A673 (cell line): ENCODE results near the gene KIF26A. TPM values are rescaled to one million over a fixed set of nuclear protein-coding genes. Genes with fewer than 3 reads are reported as not detected.

Experiments
- BruUV-seq: library from RNA; stranded (reverse); fragments of 400-500 nt; replicated peaks from 2 replicates; lab custom pipeline; 2021; lab: Mats Ljungman, UMichigan
- CTCF ChIA-PET: fragments of 300-600 bp; sonication (Branson Sonifier 250); formaldehyde crosslinking; loops from one replicate; lab custom pipeline; 2022; ENCODE audit warnings: antibody characterized with exemption; lab: Charles Lee
- POLR2A ChIA-PET: fragments of 300-600 bp; sonication (Branson Sonifier 250); formaldehyde crosslinking; loops from one replicate; lab custom pipeline; 2022; ENCODE audit warnings: antibody characterized with exemption; ENCODE audit not compliant: low non-redundant PET; lab: Charles Lee
- DNase-seq: peaks from one replicate; pipeline ENCODE4 v3.0.0-alpha.2; 2015; ENCODE audit warnings: low spot score
- H3K27ac ChIP-seq: fragments of 200-600 bp; sonication (generic); 2 replicates; pipeline ENCODE4 v1.5.1; 2016; ENCODE audit warnings: mixed run types, low read depth, mild to moderate bottlenecking, mixed read lengths, antibody characterized with exemption, low read length; ENCODE audit not compliant: poor library complexity, severe bottlenecking
- H3K27me3 ChIP-seq: fragments of 200-600 bp; sonication (generic); replicated peaks from 2 replicates; pipeline ENCODE4 v1.6.1; 2017; ENCODE audit warnings: mixed run types, low read depth, mild to moderate bottlenecking, mixed read lengths, antibody characterized with exemption, low read length; ENCODE audit not compliant: insufficient read depth, poor library complexity
- H3K36me3 ChIP-seq: fragments of 200-600 bp; sonication (generic); 2 replicates; pipeline ENCODE4 v1.6.1; 2016; ENCODE audit warnings: mixed run types, mild to moderate bottlenecking, mixed read lengths, antibody characterized with exemption, low read length; ENCODE audit not compliant: insufficient read depth, poor library complexity, severe bottlenecking
- H3K4me1 ChIP-seq: fragments of 200-600 bp; sonication (generic); 2 replicates; pipeline ENCODE4 v1.6.1; 2017; ENCODE audit warnings: mixed run types, mild to moderate bottlenecking, mixed read lengths, antibody characterized with exemption, low read length; ENCODE audit not compliant: insufficient read depth, poor library complexity, severe bottlenecking
- H3K4me3 ChIP-seq: fragments of 200-600 bp; sonication (generic); 2 replicates; pipeline ENCODE4 v1.5.1; 2016; ENCODE audit warnings: low read depth, mixed run types, mild to moderate bottlenecking, mixed read lengths, low read length; ENCODE audit not compliant: poor library complexity, severe bottlenecking
- H3K9me3 ChIP-seq: fragments of 200-600 bp; sonication (generic); 2 replicates; pipeline ENCODE4 v1.6.1; 2016; ENCODE audit warnings: mixed run types, low read depth, mild to moderate bottlenecking, mixed read lengths, antibody characterized with exemption, low read length; ENCODE audit not compliant: poor library complexity, severe bottlenecking
- EZH2 ChIP-seq: fragments of 200-600 bp; sonication (generic); IDR thresholded peaks from 2 replicates; pipeline ENCODE4 v1.6.1; 2017; ENCODE audit warnings: borderline replicate concordance, low read depth, mild to moderate bottlenecking, mixed read lengths, antibody characterized with exemption, low read length; ENCODE audit not compliant: poor library complexity, severe bottlenecking
- intact Hi-C: fragments of 100-400 bp; cut with micrococcal nuclease; formaldehyde crosslinking; loops from one replicate; pipeline ENCODE4 v1.10.0; 2022; ENCODE audit not compliant: unreplicated experiment
- total RNA-seq: library from RNA; stranded (reverse); gene quantifications from 2 replicates; pipeline ENCODE4 v1.2.3, GENCODE V29; 2021
- TF ChIP-seq, protein P1 (sequence below): fragments of 300-800, 200-600 bp; sonication (generic); conservative IDR thresholded peaks from 2 replicates; pipeline ENCODE4 v1.5.1; 2017; ENCODE audit warnings: low read depth, mild to moderate bottlenecking, antibody characterized with exemption, low read length, moderate library complexity, mixed read lengths

The KIF26A gene
- total RNA-seq, 1 experiment from 2014 or later: 11.5 TPM

DNA sequence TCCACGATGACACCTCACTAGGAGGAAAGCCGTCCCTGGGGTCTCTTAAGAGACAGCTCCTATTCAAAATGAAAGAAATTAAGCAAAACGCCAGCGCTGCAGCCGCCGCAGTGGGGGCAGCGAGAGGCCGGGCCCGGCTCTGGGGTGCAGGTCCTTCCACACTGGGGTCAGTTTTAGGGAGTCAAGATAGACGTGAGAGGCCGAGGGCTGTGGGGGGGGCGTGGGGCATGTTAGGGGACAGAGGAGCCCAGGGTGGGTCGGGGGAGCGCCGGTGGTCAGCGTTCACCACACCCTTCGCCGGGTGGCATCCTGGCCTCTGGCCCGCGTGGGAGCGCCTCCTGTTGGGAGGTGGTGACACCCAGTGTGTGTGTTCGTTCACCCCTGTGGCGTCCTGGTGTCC lies 25.7 kb downstream of the KIF26A start:
- BruUV-seq: no TSS peak
- peaks cover under 1% of the 10 kb centered on the region for H3K4me1 ChIP-seq
- H3K36me3 ChIP-seq: no peaks in the 10 kb centered on the region
- no peak for TF ChIP-seq EZH2
- TF ChIP-seq, protein P1, sequence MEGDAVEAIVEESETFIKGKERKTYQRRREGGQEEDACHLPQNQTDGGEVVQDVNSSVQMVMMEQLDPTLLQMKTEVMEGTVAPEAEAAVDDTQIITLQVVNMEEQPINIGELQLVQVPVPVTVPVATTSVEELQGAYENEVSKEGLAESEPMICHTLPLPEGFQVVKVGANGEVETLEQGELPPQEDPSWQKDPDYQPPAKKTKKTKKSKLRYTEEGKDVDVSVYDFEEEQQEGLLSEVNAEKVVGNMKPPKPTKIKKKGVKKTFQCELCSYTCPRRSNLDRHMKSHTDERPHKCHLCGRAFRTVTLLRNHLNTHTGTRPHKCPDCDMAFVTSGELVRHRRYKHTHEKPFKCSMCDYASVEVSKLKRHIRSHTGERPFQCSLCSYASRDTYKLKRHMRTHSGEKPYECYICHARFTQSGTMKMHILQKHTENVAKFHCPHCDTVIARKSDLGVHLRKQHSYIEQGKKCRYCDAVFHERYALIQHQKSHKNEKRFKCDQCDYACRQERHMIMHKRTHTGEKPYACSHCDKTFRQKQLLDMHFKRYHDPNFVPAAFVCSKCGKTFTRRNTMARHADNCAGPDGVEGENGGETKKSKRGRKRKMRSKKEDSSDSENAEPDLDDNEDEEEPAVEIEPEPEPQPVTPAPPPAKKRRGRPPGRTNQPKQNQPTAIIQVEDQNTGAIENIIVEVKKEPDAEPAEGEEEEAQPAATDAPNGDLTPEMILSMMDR: no peak
- ChIA-PET POLR2A (no interaction called here), CTCF (no interaction called here)
- H3K9me3 ChIP-seq: no peaks in the 10 kb centered on the region
- H3K27ac ChIP-seq: no peak overlapping the region
- no peaks in the 10 kb centered on the region for H3K27me3 ChIP-seq
- intact Hi-C loops: no loop called here
- DNase-seq: no peak
- H3K4me3 ChIP-seq: no peak overlapping the region

DNA sequence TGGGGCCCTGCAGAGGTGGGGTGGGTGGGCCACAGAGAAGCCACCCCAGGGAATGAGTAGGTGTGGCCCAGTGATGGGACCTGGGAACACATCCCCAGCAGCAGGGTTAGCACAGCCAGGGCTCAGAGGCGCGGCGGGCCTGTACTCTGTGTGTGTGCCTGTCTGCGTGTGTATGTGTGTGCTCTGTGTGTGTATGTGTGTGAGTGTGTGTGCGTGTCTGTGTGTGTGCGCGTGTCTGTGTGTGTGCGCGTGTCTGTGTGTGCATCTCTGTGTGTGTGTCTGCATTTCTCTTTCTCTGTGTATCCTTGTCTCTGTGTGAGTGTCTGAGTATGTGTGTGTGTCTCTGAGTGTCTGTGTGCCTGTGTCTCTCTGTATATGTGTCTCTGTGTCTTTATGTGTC lies 26.1 kb downstream of the KIF26A start:
- Histone ChIP-seq H3K36me3 (no peaks in the 10 kb centered on the region), H3K27me3 (no peaks in the 10 kb centered on the region), H3K9me3 (no peaks in the 10 kb centered on the region), H3K4me3 (no peak overlapping the region), H3K4me1 (peaks cover 6% of the 10 kb centered on the region), H3K27ac (no peak overlapping the region)
- no TSS peak for BruUV-seq
- ChIA-PET CTCF (no interaction called here), POLR2A (no interaction called here)
- intact Hi-C loops: no loop called here
- no peak for DNase-seq
- TF ChIP-seq, protein P1: no peak
- no peak for TF ChIP-seq EZH2

DNA sequence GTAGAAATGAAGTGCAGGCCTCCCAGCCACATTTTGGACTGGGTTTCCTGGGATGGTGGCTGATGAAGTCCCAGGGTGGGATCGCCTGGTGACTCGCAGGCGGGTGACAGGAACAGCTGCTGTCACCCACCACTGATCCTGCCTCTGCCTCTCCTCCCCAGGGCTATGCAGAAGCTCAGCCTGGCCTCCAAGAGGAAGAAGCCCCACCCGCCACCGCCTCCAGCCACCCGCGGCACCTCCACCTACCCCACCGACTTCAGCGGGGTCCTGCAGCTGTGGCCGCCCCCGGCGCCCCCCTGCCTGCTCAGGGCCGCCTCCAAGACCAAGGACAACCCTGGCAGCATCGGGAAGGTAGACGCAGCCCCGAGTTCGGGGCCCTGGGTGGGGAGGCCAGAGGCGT lies 28.3 kb downstream of the KIF26A start:
- POLR2A ChIA-PET: no interaction called here
- intact Hi-C loops: no loop called here
- TF ChIP-seq, protein P1: no peak
- no peak for TF ChIP-seq EZH2
- CTCF ChIA-PET: no interaction called here
- Histone ChIP-seq H3K9me3 (no peaks in the 10 kb centered on the region), H3K36me3 (no peaks in the 10 kb centered on the region), H3K27ac (no peak overlapping the region), H3K27me3 (no peaks in the 10 kb centered on the region), H3K4me3 (no peak overlapping the region), H3K4me1 (peaks cover 20% of the 10 kb centered on the region)
- DNase-seq: no peak
- BruUV-seq: no TSS peak
